ENCODE measurements around the gene ING4. TPM values are rescaled to one million over a fixed set of nuclear protein-coding genes. Genes with fewer than 3 reads are reported as not detected.

ING4 gene
- total RNA-seq, 1 experiment from 2014 or later, result 20.1 TPM

GRCh38 chr12:6692888-6693287 is 30.0 kb upstream of the ING4 start:
- no peak for DNase-seq
- H3K79me2 ChIP-seq (ENCODE audit: insufficient read depth, low read length), result peaks cover 5% of the 10 kb centered on the region; the same call in 1 of the 2 replicates
- no peak overlapping the region for H3K23ac ChIP-seq (ENCODE audit: insufficient read length, low read depth, low read length)
- Mint-ChIP-seq H3K4me3 (no peak overlapping the region; a peak in 1 of 5 replicates), H3K36me3 (ENCODE audit: insufficient read depth in 1 of 3, low read depth in 3 of 3) (peaks cover 3 to 22% (median 8%) of the 10 kb centered on the region in 3 experiments; a peak in 6 of 7 replicates), H3K9me3 (no peaks in the 10 kb centered on the region), H3K4me1 (peaks cover 3 to 11% of the 10 kb centered on the region in 2 experiments), H3K27me3 (ENCODE audit: low read depth) (peaks cover 9% of the 10 kb centered on the region), H3K27ac (peak overlapping the region in 1 of 3 experiments; percentile 37; a peak in 2 of 7 replicates)
- H2BK20ac ChIP-seq (ENCODE audit: low read depth, low read length, poor library complexity, severe bottlenecking), result no peak overlapping the region
- no peak overlapping the region for H3K9ac ChIP-seq (ENCODE audit: extremely low read depth, insufficient read length, low read length)
- no peak overlapping the region for H2BK12ac ChIP-seq (ENCODE audit: insufficient read length, low read depth, low read length)
- H3K14ac ChIP-seq (ENCODE audit: insufficient read depth, low read length), result no peak overlapping the region
- TF ChIP-seq CTCF (conservative IDR thresholded peaks at IDR 0.05), result no peak
- H3K4me1 ChIP-seq (ENCODE audit: insufficient read depth, low read length), result no peaks in the 10 kb centered on the region
- no peak overlapping the region for H2AFZ ChIP-seq (ENCODE audit: low read length)
- no peak overlapping the region for H3K18ac ChIP-seq (ENCODE audit: insufficient read length, low read depth, low read length)
- H3K27me3 ChIP-seq (ENCODE audit: insufficient read depth, low read length), result no peaks in the 10 kb centered on the region
- H3K4ac ChIP-seq (ENCODE audit: low read depth, low read length), result no peak overlapping the region
- no peak overlapping the region for H2AK5ac ChIP-seq (ENCODE audit: insufficient read length, low read length)
- H4K20me1 ChIP-seq (ENCODE audit: control insufficient read depth, insufficient read depth, insufficient read length), result no peaks in the 10 kb centered on the region
- no peak overlapping the region for H2BK120ac ChIP-seq (ENCODE audit: low read depth, low read length, poor library complexity, severe bottlenecking)
- H4K91ac ChIP-seq (ENCODE audit: insufficient read length, low read depth, low read length), result no peak overlapping the region
- no CpG with 5 or more reads among the region's 2 CpGs for WGBS (ENCODE audit: extremely low coverage, insufficient read length, low lambda C conversion rate)
- H3T11ph ChIP-seq (ENCODE audit: low read length), result no peak overlapping the region
- no peak overlapping the region for H3K56ac ChIP-seq (ENCODE audit: insufficient read length, low read depth, low read length)
- no peak overlapping the region for H4K5ac ChIP-seq (ENCODE audit: insufficient read length, low read depth, low read length)
- H4K8ac ChIP-seq (replicated peaks; ENCODE audit: insufficient read length, low read depth, low read length), result no peak overlapping the region
- H3K27ac ChIP-seq (ENCODE audit: insufficient read length, low read depth, low read length), result no peak overlapping the region
- H2BK15ac ChIP-seq (ENCODE audit: low read depth, low read length), result no peak overlapping the region
- peaks cover 8% of the 10 kb centered on the region for H3K23me2 ChIP-seq (ENCODE audit: insufficient read length, low read depth, low read length, poor library complexity, severe bottlenecking)
- H2BK5ac ChIP-seq (ENCODE audit: insufficient read length, low read length), result no peak overlapping the region
- no peaks in the 10 kb centered on the region for H3K79me1 ChIP-seq (ENCODE audit: insufficient read depth, low read depth, low read length, poor library complexity, severe bottlenecking)
- H3K4me2 ChIP-seq (ENCODE audit: insufficient read depth, insufficient read length, low read length), result no peak overlapping the region
- no peaks in the 10 kb centered on the region for H3K9me3 ChIP-seq (ENCODE audit: control insufficient read depth, low read depth, low read length)

Measured in H9 (cell line).